Measurements from ENCODE around the gene FOXL2. TPM values are rescaled to one million over a fixed set of nuclear protein-coding genes. Genes with fewer than 3 reads are reported as not detected.

FOXL2 gene
- total and polyA plus RNA-seq, 5 experiments from 2014 or later = not detected

DNA sequence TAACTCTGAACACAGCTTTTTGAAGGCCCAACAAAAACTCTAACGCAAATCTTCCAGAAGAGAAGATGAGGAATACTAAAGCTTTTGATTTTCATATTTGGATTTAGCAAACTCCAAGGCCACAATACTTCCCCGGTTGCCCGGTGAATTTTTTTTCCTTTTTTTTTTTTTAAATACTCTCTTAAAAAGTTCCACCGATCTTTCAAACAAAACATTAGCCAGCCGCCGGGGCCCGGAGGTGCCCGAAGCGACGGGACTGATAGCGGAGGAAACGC is 2.3 kb downstream of the FOXL2 start:
- H3K9me3 Mint-ChIP-seq = no peaks in the 10 kb centered on the region
- H3K27ac Mint-ChIP-seq = no peak overlapping the region
- peaks cover 0 to 5% (median 0%) of the 10 kb centered on the region in 3 donors for H3K36me3 Mint-ChIP-seq
- POLR2A ChIA-PET = no interaction called here
- peak overlapping the region; percentile 76 to 98 (median 86) for H3K4me3 Mint-ChIP-seq
- DNase-seq (no peak), ATAC-seq (no peak)
- peaks cover 15 to 42% (median 38%) of the 10 kb centered on the region in 4 donors for H3K4me1 Mint-ChIP-seq
- H3K27me3 Mint-ChIP-seq = peaks cover 51 to 87% (median 74%) of the 10 kb centered on the region in 5 donors

DNA sequence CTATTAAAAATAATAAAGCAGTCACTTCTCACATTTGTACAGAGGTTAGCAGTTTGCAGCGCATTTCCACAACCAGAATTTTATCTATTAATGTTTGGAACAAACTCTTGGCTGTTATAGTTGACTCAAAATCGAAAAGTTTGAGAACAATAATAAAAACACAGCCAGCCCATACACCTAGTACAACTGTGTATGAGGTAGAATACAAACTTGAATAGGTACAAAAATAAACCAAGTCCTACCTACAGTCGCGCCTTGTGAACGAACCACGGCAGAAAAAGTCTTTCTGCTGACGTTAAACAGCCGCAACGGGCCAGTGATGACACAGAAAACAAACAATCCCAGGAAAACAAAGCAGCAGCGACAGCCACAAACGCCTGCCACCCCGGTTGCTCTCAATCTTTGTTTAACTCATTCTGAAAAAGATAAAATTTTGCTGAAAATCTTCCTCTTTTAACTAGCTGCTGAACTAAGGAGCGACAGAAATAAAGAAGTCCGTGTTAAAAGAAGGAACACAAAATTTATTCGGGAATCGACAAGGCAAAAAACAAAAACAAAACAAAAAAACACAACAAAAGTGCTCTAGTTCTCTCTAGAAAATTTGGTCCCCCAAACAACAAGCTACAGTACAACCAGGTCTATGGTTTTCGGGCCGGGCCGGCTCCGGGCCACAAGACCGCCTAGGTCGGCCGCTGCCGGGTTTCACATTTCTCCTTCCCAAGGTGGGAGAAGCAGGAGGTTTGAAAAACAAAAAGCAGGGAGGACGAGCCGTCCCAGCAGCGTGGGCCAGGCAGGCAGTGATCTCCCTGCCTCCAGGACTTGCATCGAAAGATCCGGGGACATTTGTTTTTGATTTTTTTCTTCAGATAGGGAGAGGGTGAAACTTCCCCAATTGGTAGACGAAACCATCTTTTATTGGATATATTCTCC is 2.9 kb downstream of the FOXL2 start:
- peak in 1 of 10 donors; percentile 39 for DNase-seq

DNA sequence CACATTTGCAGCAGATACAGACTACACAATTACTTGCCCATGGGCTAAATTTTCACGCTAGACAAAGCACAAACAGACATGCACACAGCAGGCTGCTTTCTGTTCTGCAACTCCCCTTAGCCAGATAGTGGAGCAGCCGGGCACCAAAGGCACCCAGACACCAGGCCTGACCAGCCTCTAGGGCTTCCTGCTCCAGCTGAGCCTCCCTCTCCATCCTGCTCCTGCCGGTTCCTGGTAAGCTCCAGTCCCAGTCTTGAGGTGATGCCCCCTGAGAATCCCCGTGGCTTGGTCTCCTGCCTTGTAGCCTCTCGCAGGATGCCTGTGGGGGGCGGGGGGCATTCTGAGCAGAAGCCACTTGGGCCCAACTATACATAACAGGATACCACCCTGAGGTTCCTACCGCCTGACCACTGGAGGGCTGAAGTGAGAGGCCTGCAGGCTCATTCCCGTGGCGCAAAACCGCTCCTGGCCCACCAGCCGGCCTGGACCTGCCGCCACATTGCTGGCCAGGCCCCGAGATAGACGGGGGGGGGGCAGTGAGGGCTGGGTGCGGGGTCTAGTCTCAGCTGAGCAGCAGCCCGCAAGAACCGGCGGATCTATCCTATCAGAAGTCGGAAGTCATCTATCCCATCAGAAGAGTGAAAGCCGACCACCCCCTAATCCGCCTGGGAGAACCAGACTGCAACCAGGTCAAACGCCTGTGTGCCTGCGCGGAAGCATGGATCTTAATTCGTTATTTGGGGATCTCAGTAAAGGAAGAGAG is 3.9 kb downstream of the FOXL2 start:
- DNase-seq (no peak), ATAC-seq (no peak)
- H3K27me3 Mint-ChIP-seq = peaks cover 48 to 84% (median 67%) of the 10 kb centered on the region in 5 donors
- peak overlapping the region in 1 of 10 donors; percentile 18 for H3K4me3 Mint-ChIP-seq
- H3K36me3 Mint-ChIP-seq = peaks cover 0 to 7% (median 0%) of the 10 kb centered on the region in 3 donors
- peaks cover 14 to 49% (median 38%) of the 10 kb centered on the region in 4 donors for H3K4me1 Mint-ChIP-seq
- POLR2A ChIA-PET = no interaction called here
- peak overlapping the region in 1 of 10 donors; percentile 31 for H3K27ac Mint-ChIP-seq
- H3K9me3 Mint-ChIP-seq = no peaks in the 10 kb centered on the region

More for the DNA sequence above, 2.9 kb downstream of the FOXL2 start:
- peaks cover 10 to 41% (median 35%) of the 10 kb centered on the region in 4 donors for H3K4me1 Mint-ChIP-seq
- H3K27me3 Mint-ChIP-seq = peaks cover 50 to 84% (median 68%) of the 10 kb centered on the region in 5 donors
- POLR2A ChIA-PET = no interaction called here
- no peaks in the 10 kb centered on the region for H3K9me3 Mint-ChIP-seq
- H3K4me3 Mint-ChIP-seq = peak overlapping the region; percentile 40 to 98 (median 86)
- H3K36me3 Mint-ChIP-seq = peaks cover 0 to 5% (median 0%) of the 10 kb centered on the region in 3 donors
- ATAC-seq = peak in 1 of 2 donors; percentile 41
- H3K27ac Mint-ChIP-seq = no peak overlapping the region

DNA sequence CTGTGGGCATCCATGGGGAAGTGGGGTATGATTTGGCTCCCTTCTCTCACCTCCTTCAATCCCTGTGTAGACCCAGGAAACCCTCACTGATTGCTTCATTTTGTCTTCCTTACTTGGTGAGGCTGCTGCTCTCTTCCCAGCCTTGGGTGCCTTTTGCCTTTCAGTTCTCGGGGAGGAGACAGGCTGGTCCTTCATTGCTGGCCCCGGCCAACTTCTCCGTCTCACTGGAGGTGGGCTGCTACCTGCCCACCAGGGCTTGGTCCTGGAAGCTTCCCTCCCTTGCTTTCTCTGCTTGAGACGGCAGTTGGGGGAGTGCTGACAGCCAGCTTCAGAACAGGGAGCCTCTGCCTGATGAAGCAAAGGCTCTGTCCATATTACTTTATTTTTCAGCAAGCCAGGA is 4.7 kb downstream of the FOXL2 start:
- no peak for DNase-seq
- Mint-ChIP-seq H3K36me3 (peaks cover 0 to 7% (median 0%) of the 10 kb centered on the region in 3 donors), H3K9me3 (no peaks in the 10 kb centered on the region), H3K4me3 (no peak overlapping the region), H3K4me1 (peaks cover 16 to 50% (median 41%) of the 10 kb centered on the region in 4 donors), H3K27ac (no peak overlapping the region), H3K27me3 (peaks cover 46 to 84% (median 66%) of the 10 kb centered on the region in 5 donors)
- ATAC-seq = no peak
- POLR2A ChIA-PET = no interaction called here

DNA sequence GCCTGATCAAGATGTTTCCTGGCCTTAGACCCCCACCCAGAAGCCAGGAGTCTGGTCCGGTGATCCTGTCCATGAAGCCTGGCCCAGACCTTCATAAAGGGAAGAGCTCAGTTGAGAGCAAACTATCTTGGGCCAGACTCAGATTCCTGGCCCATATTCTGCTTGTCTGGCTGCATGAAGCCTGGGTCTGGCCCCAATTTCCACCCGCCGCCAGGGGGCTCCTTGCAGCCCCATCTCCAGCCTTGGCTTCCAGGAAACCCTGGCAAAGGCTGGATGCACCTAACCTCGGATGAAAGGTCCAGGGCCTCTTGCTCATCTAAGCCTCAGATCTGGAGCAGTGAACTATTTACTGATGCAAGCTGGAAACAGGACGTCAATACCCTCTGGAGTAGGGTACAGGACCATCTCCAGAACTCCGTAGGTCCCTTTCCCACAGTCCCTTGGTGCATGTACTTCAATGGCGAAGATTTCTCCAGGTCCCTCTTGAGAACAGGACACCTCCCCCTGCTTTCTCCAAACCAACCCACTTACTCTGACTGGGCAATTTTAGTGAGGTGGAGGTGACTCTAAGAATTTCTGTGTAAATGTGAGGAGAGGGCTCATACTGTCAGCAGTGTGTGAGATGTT is 5.6 kb downstream of the FOXL2 start:
- Mint-ChIP-seq H3K9me3 (no peaks in the 10 kb centered on the region), H3K4me3 (no peak overlapping the region), H3K27ac (no peak overlapping the region), H3K4me1 (peaks cover 21 to 55% (median 48%) of the 10 kb centered on the region in 4 donors), H3K27me3 (peaks cover 49 to 87% (median 71%) of the 10 kb centered on the region in 5 donors), H3K36me3 (peaks cover 0 to 7% (median 0%) of the 10 kb centered on the region in 3 donors)
- POLR2A ChIA-PET = no interaction called here
- ATAC-seq = no peak
- DNase-seq = no peak

DNA sequence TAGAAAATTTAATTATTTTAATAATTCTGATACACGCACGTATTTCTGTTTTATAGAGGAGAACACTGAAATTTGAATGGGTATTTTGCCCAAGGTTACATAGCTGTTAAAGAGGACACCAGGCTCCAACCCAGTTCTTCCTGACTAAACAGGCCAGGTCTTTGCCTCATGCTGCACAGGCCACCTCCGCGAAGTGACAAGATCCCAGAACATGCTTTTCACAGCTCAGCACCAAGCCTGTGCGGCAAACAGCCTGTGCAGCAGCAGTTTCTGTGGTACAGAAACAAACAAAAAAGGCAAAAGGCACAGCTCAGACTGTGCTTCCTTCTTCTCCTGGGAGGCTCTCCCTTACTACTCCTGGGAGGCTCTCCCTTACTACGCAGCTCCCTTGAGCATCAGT is 6.5 kb downstream of the FOXL2 start:
- Mint-ChIP-seq H3K27ac (no peak overlapping the region), H3K27me3 (peaks cover 52 to 93% (median 76%) of the 10 kb centered on the region in 5 donors), H3K4me3 (no peak overlapping the region), H3K36me3 (peaks cover 0 to 7% (median 0%) of the 10 kb centered on the region in 3 donors), H3K9me3 (no peaks in the 10 kb centered on the region), H3K4me1 (peaks cover 27 to 60% (median 53%) of the 10 kb centered on the region in 4 donors)
- DNase-seq (no peak), ATAC-seq (no peak)
- POLR2A ChIA-PET = interaction anchor here (0.7 kb wide), 1 partner anchor 736 kb away, joined by 3 read pairs; no protein-coding TSS in a partner anchor

DNA sequence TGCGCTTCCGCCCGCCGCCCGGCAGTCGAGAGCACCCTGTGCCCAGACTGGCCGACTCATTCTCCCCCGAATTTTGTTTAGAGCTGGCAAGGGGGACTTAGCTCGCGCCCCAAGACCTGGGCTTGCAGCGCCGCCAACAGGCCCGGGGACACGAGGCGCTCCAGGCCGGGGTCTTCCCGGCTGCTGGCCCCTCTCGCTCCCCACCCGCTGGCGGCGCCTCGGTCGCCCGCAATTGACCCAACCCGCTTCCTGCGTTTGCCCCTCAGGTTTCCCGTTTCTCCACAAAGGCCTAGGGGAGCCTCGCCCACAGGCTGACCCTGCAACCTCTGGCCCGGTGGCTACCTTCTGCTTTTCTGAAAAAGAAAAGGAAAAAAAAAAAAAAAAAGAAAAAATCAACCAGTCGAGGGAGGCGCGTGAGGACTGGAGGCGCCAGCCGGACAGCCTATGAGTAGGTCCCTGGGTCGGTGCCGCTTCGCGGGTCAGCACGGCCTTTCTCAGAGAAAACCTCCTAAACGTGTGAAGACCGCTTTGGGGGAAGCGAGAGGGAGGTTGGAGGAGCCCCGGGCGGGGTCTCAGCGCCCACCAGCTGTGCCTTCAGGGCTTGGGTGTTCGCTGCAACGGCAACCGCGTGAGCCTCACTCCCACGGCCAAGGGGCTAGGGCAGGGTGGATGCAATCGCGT is 7.2 kb downstream of the FOXL2 start:
- H3K9me3 Mint-ChIP-seq = no peaks in the 10 kb centered on the region
- H3K36me3 Mint-ChIP-seq = peaks cover 0 to 2% (median 0%) of the 10 kb centered on the region in 3 donors
- no peak overlapping the region for H3K27ac Mint-ChIP-seq
- POLR2A ChIA-PET = interaction anchor here (0.7 kb wide), 1 partner anchor 737 kb away, joined by 3 read pairs; no protein-coding TSS in a partner anchor
- peak overlapping the region in 7 of 10 donors; percentile 10 to 87 (median 50) for H3K4me3 Mint-ChIP-seq
- peaks cover 53 to 93% (median 78%) of the 10 kb centered on the region in 5 donors for H3K27me3 Mint-ChIP-seq
- H3K4me1 Mint-ChIP-seq = peaks cover 23 to 54% (median 47%) of the 10 kb centered on the region in 4 donors
- DNase-seq = no peak
- no peak for ATAC-seq

DNA sequence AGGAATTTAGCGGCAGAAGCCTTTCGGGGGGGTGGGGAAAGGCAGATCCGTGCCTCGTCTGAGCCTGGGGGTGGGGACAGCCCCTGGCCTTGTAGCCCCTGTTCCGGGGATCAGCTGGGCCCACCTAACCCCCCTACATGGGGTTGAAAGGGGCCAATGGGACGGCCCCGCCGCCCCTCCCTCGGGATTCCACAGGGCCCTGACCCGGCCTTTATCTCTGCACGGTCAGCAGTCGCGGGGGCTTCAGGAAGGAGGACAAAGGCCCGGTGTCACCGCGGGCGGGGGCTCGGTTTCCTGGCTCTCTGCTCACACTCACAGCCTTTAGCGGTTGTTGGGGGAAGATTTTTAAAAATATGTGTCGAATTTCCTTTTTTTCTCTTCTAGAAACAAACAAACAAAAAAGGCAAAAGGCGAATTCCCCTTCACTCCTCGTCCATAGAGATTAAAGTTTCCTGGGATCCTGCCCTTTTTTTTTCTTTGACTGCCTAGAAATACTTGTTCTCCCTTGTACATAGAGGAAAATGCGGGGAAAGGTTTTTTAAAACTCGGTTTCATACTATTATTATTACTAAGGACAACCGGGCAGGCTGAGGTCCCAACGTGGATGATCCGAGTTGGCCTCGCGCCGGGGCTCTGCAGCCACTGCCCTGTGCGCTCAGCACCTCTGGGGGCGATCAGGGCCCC is 7.9 kb downstream of the FOXL2 start:
- DNase-seq = no peak
- H3K27me3 Mint-ChIP-seq = peaks cover 51 to 93% (median 78%) of the 10 kb centered on the region in 5 donors
- POLR2A ChIA-PET = interaction anchor here (0.9 to 1.5 kb wide), 2 partner anchors 8 to 345 kb away, joined by 3 to 5 read pairs; partner anchors contain the start of genes CEP70, FOXL2 and FOXL2NB
- H3K4me3 Mint-ChIP-seq = peak overlapping the region in 9 of 10 donors; percentile 20 to 87 (median 67)
- no peak overlapping the region for H3K27ac Mint-ChIP-seq
- peaks cover 23 to 47% (median 41%) of the 10 kb centered on the region in 4 donors for H3K4me1 Mint-ChIP-seq
- ATAC-seq = no peak
- no peaks in the 10 kb centered on the region for H3K9me3 Mint-ChIP-seq
- peaks cover 0 to 2% (median 0%) of the 10 kb centered on the region in 3 donors for H3K36me3 Mint-ChIP-seq

DNA sequence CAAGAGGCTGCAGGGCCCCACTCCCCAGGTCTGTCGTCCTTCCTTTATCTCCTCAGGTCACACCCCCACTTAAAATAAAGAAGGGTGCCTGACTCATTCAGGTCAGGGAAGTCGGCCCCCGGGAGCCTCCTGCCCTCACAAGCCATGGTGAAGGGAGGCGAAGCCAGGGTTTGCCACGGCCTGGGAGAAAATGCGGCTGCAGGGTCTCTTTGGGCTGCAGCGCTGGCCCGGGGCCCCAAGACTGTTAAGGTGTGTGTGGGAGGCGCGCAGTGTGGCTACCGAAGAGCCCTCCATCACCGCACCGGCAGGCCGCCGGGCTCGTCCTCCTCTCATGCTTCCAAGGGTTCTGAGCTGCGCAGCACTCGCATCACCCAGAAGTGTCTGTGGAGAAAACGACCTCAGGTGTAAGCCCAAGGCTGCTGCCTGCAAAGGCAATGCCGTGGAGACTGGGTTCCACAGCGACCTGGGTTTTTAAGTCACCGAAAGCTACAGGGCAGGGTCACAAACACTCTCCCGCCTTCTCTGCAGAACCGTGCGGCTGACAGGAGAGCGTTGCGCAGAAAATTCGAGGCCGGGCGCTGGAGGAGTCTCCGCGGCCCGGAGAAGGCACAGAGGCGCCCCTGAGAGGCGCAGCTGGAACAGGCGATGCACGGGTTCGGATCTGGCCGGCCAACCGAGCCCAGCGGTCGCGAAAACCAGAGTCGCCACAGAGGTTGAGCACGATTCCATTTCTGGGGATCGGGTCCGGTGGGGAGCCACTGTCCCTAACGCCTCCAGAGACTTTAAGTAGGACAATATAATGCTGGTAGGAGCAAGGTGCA is 8.7 kb downstream of the FOXL2 start:
- ATAC-seq (peak; percentile 28 to 47), DNase-seq (peak in 1 of 10 donors; percentile 25)
- Mint-ChIP-seq H3K36me3 (peaks cover 0 to 2% (median 0%) of the 10 kb centered on the region in 3 donors), H3K27me3 (peaks cover 51 to 93% (median 74%) of the 10 kb centered on the region in 5 donors), H3K9me3 (no peaks in the 10 kb centered on the region), H3K4me3 (peak overlapping the region; percentile 36 to 87 (median 68)), H3K27ac (peak overlapping the region in 1 of 10 donors; percentile 24), H3K4me1 (peaks cover 20 to 40% (median 35%) of the 10 kb centered on the region in 4 donors)
- POLR2A ChIA-PET = interaction anchor here (0.9 to 1.5 kb wide), 2 partner anchors 9 to 344 kb away, joined by 3 to 5 read pairs; partner anchors contain the start of genes CEP70, FOXL2 and FOXL2NB

DNA sequence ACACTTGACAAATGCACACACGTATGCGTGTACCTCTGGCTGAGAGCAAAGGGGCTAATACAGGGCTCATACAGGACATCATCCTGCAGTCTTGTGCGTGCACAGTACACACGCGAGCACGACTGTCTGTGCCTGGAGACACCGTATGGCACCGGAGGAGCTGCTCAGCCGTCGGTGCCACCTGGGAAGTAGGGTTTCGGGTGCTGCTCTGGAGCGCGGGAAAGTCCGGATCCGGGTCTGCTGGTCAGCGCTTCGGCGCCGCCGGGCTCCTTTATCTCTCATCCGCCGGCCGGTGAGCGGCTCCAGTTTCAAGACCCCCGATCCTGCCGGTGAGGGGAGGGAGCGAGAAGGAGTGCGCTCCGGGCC is 9.3 kb downstream of the FOXL2 start:
- Mint-ChIP-seq H3K27me3 (peaks cover 51 to 93% (median 75%) of the 10 kb centered on the region in 5 donors), H3K27ac (no peak overlapping the region), H3K9me3 (no peaks in the 10 kb centered on the region), H3K36me3 (peaks cover 0 to 2% (median 0%) of the 10 kb centered on the region in 3 donors), H3K4me3 (peak overlapping the region; percentile 1 to 87 (median 64)), H3K4me1 (peaks cover 20 to 40% (median 35%) of the 10 kb centered on the region in 4 donors)
- ATAC-seq (peak; percentile 33 to 38), DNase-seq (peak in 1 of 10 donors; percentile 19)
- POLR2A ChIA-PET = interaction anchor here (0.9 to 1.5 kb wide), 2 partner anchors 10 to 343 kb away, joined by 3 to 5 read pairs; partner anchors contain the start of genes CEP70, FOXL2 and FOXL2NB
